Measurements from ENCODE around the gene PRKAG3.

Gene PRKAG3

GRCh38 chr2:218831378-218831990 lies at the start of gene PRKAG3:
PRKAG3 (minus strand) TSS chr2:218831803.
- H3K27ac ChIP-seq (ENCODE audit: low read depth, low read length) = no peak within 1 kb of the TSS
- H3K36me3 ChIP-seq (ENCODE audit: control insufficient read depth, insufficient read depth, low read length) = no peaks in the 10 kb centered on the region
- peaks cover 12% of the 10 kb centered on the region for H3K27me3 ChIP-seq (ENCODE audit: control insufficient read depth, insufficient read depth, low read length)
- no peak within 1 kb of the TSS for H3K4me3 ChIP-seq (ENCODE audit: low read length)
- no peaks in the 10 kb centered on the region for H3K4me1 ChIP-seq (ENCODE audit: control insufficient read depth, insufficient read depth, low read length)
- no peak within 1 kb of the TSS for H3K9ac ChIP-seq (ENCODE audit: low read length)

GRCh38 chr2:218880859-218881594 lies 49.4 kb upstream of the PRKAG3 start:
- no peaks in the 10 kb centered on the region for H3K36me3 ChIP-seq (ENCODE audit: control insufficient read depth, insufficient read depth, low read length)
- H3K4me3 ChIP-seq (ENCODE audit: low read length) = peak overlapping the region; percentile 28
- no peak overlapping the region for H3K9ac ChIP-seq (ENCODE audit: low read length)
- peaks cover 48% of the 10 kb centered on the region for H3K27me3 ChIP-seq (ENCODE audit: control insufficient read depth, insufficient read depth, low read length)
- H3K4me1 ChIP-seq (ENCODE audit: control insufficient read depth, insufficient read depth, low read length) = no peaks in the 10 kb centered on the region
- H3K27ac ChIP-seq (ENCODE audit: low read depth, low read length) = no peak overlapping the region

DNA sequence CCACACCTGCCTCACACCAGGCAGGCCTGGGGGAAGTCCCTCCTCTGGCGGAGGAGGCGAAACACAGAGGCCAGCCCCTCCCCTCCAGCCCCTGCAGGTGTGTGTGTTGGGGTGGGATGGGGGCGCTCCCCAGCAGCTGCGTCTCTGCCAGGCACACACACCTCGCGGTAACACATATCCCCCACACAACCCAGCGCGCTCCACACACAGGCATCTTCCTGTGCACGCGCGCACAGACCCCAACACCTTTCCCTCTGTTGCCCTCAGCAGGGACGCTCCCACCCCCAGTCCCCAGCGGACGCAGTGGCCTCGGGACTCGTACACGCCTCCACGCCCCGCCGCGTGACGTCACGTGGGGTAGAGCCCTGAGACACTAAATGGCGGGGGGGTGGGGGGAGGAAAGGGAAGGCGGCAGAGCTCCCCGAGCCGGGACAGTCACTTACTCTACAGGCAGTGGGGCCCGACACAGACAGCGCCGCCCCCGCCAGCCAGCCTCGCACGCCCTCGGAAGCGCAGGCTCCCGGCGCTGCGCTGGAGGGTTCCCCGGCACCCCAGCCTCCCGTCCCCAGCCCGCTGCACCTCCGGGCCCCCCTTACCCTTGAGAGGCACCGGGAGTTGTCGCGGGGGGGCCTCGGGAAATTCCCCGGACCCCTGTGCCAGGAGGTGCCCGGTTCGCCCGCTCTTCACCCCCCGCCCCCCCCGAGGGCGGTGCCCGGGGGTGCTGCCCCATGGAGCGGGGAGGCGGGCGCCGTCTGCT lies 48.7 kb upstream of the PRKAG3 start, which contains the start of gene WNT10A:
Gene WNT10A, plus strand, starts transcription at position 751 of the 757 bp plus-strand sequence. CDS start 144 bp downstream, outside the sequence.
- Histone ChIP-seq H3K9ac (ENCODE audit: low read length) (no peak within 1 kb of the TSS), H3K27me3 (ENCODE audit: control insufficient read depth, insufficient read depth, low read length) (peaks cover 49% of the 10 kb centered on the region), H3K4me1 (ENCODE audit: control insufficient read depth, insufficient read depth, low read length) (no peaks in the 10 kb centered on the region), H3K4me3 (ENCODE audit: low read length) (peak within 1 kb of the TSS; percentile 40), H3K36me3 (ENCODE audit: control insufficient read depth, insufficient read depth, low read length) (no peaks in the 10 kb centered on the region), H3K27ac (ENCODE audit: low read depth, low read length) (no peak within 1 kb of the TSS)

- Histone ChIP-seq H3K27ac (ENCODE audit: low read depth, low read length) (no peak overlapping the region), H3K9ac (ENCODE audit: low read length) (no peak overlapping the region), H3K4me1 (ENCODE audit: control insufficient read depth, insufficient read depth, low read length) (no peaks in the 10 kb centered on the region), H3K27me3 (ENCODE audit: control insufficient read depth, insufficient read depth, low read length) (peaks cover 49% of the 10 kb centered on the region), H3K36me3 (ENCODE audit: control insufficient read depth, insufficient read depth, low read length) (no peaks in the 10 kb centered on the region), H3K4me3 (ENCODE audit: low read length) (no peak overlapping the region)
These were observed 48.1 kb upstream of the PRKAG3 start for GRCh38 chr2:218879776-218880101.

GRCh38 chr2:218878926-218879761 lies 47.5 kb upstream of the PRKAG3 start:
- H3K27me3 ChIP-seq (ENCODE audit: control insufficient read depth, insufficient read depth, low read length) = peaks cover 44% of the 10 kb centered on the region
- no peaks in the 10 kb centered on the region for H3K4me1 ChIP-seq (ENCODE audit: control insufficient read depth, insufficient read depth, low read length)
- H3K9ac ChIP-seq (ENCODE audit: low read length) = no peak overlapping the region
- H3K36me3 ChIP-seq (ENCODE audit: control insufficient read depth, insufficient read depth, low read length) = no peaks in the 10 kb centered on the region
- H3K4me3 ChIP-seq (ENCODE audit: low read length) = no peak overlapping the region
- no peak overlapping the region for H3K27ac ChIP-seq (ENCODE audit: low read depth, low read length)

- H3K9ac ChIP-seq (ENCODE audit: low read length) = no peak overlapping the region
- peaks cover 41% of the 10 kb centered on the region for H3K27me3 ChIP-seq (ENCODE audit: control insufficient read depth, insufficient read depth, low read length)
- no peaks in the 10 kb centered on the region for H3K36me3 ChIP-seq (ENCODE audit: control insufficient read depth, insufficient read depth, low read length)
- H3K27ac ChIP-seq (ENCODE audit: low read depth, low read length) = no peak overlapping the region
- no peak overlapping the region for H3K4me3 ChIP-seq (ENCODE audit: low read length)
- H3K4me1 ChIP-seq (ENCODE audit: control insufficient read depth, insufficient read depth, low read length) = no peaks in the 10 kb centered on the region
These were observed 46.9 kb upstream of the PRKAG3 start for GRCh38 chr2:218878486-218878885.

DNA sequence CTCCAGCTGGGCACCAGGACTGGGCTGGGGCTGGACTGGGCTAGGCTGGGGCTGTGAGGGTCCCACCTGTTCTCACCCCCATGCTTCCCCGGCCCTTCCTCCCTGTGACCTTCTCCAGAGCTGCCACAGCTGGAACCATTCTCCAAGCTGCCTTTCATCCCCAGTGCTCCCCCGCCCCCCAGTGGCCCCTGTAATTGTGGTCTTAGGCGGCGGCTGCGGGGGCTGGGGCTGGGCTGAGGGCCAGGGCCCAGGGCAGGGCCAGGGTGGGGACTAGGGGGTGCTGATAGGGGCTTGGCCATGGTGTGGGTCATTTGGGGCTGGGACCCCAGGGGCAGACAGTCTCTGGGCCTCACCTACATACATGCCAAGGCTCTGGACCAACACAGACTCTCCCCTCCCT lies 46.3 kb upstream of the PRKAG3 start:
- H3K36me3 ChIP-seq (ENCODE audit: control insufficient read depth, insufficient read depth, low read length) = no peaks in the 10 kb centered on the region
- peaks cover 37% of the 10 kb centered on the region for H3K27me3 ChIP-seq (ENCODE audit: control insufficient read depth, insufficient read depth, low read length)
- H3K27ac ChIP-seq (ENCODE audit: low read depth, low read length) = no peak overlapping the region
- H3K4me1 ChIP-seq (ENCODE audit: control insufficient read depth, insufficient read depth, low read length) = no peaks in the 10 kb centered on the region
- no peak overlapping the region for H3K9ac ChIP-seq (ENCODE audit: low read length)
- H3K4me3 ChIP-seq (ENCODE audit: low read length) = no peak overlapping the region

DNA sequence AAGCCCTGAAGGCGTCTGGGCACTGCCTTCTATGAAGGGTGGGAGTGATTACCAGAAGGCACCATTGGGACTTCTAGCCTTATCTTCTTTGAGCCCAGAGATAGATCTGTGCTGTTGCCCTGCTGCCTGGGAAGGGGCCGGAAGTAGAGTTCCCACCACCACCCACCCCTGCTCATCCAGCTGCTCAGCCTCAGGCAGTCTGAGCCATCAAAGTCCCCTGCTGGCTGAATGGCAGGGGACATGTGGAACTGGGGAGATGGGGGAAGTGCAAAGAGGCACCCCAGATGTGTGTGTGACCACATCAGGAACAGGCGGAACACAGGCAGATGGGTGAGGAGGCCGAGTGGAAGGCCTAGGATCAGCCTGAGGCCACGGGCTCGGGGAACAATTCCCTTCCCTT lies 45.7 kb upstream of the PRKAG3 start:
- Histone ChIP-seq H3K36me3 (ENCODE audit: control insufficient read depth, insufficient read depth, low read length) (no peaks in the 10 kb centered on the region), H3K4me3 (ENCODE audit: low read length) (no peak overlapping the region), H3K27me3 (ENCODE audit: control insufficient read depth, insufficient read depth, low read length) (peaks cover 37% of the 10 kb centered on the region), H3K27ac (ENCODE audit: low read depth, low read length) (no peak overlapping the region), H3K4me1 (ENCODE audit: control insufficient read depth, insufficient read depth, low read length) (no peaks in the 10 kb centered on the region), H3K9ac (ENCODE audit: low read length) (no peak overlapping the region)

DNA sequence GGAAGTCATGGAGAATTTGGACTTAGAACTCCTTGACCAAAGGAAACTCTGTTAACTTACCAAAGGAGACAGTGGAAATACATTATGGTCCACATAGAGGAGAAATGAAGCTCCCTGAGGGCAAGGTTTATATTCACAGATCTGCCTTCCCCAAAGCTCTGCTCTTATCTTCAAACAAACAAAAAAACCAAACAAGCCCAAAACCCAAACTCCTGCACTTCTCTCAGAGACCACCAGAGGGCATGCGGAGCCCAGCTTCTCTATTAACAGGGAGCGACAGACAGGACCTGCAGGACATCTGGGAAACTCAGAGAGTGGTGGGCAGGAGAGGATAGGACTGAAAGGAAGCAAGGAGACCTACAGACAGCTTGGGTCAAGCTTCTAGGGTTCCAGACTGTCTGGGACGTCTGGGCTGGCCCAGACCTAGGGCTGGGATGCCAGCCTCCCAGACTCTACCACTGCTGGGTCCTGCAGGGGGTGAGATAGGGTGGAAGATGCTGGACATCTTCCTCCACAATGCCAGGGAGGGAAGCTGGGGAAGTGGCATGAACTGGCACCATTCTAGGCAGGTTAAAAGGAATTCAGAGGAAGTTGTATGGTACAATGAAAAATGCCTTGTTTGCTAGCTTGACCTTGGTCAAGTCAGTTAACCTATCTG lies 45.1 kb upstream of the PRKAG3 start:
- Histone ChIP-seq H3K27ac (ENCODE audit: low read depth, low read length) (no peak overlapping the region), H3K9ac (ENCODE audit: low read length) (no peak overlapping the region), H3K4me1 (ENCODE audit: control insufficient read depth, insufficient read depth, low read length) (no peaks in the 10 kb centered on the region), H3K27me3 (ENCODE audit: control insufficient read depth, insufficient read depth, low read length) (peaks cover 37% of the 10 kb centered on the region), H3K36me3 (ENCODE audit: control insufficient read depth, insufficient read depth, low read length) (no peaks in the 10 kb centered on the region), H3K4me3 (ENCODE audit: low read length) (no peak overlapping the region)

DNA sequence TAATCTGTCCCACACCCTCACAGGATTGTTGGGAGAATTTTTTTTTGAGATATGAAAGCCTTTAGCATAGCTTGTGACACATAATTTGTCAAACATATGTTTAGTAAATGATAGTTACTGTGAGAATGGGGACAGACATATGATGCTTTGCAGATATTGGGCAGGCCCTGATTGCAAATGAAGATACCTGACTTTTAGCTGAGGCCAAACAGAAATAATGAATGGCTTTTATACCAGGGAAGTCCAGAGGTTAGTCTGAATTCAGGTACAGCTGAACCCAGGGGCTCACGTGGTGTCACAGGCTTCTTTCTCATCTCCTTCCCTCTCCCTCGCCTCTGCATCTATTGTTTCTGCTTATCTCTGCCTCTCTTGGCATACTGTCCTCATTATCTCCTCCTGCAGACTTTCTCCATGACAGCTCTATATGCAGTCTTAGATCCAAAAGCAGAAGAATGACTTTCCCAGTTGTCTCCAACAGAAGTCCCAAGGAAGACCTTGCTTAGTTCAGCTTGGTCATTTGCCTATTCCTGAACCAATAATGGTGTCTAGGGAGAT lies 44.2 kb upstream of the PRKAG3 start:
- H3K27ac ChIP-seq (ENCODE audit: low read depth, low read length) = no peak overlapping the region
- peaks cover 36% of the 10 kb centered on the region for H3K27me3 ChIP-seq (ENCODE audit: control insufficient read depth, insufficient read depth, low read length)
- no peaks in the 10 kb centered on the region for H3K36me3 ChIP-seq (ENCODE audit: control insufficient read depth, insufficient read depth, low read length)
- H3K9ac ChIP-seq (ENCODE audit: low read length) = no peak overlapping the region
- H3K4me3 ChIP-seq (ENCODE audit: low read length) = no peak overlapping the region
- H3K4me1 ChIP-seq (ENCODE audit: control insufficient read depth, insufficient read depth, low read length) = no peaks in the 10 kb centered on the region

DNA sequence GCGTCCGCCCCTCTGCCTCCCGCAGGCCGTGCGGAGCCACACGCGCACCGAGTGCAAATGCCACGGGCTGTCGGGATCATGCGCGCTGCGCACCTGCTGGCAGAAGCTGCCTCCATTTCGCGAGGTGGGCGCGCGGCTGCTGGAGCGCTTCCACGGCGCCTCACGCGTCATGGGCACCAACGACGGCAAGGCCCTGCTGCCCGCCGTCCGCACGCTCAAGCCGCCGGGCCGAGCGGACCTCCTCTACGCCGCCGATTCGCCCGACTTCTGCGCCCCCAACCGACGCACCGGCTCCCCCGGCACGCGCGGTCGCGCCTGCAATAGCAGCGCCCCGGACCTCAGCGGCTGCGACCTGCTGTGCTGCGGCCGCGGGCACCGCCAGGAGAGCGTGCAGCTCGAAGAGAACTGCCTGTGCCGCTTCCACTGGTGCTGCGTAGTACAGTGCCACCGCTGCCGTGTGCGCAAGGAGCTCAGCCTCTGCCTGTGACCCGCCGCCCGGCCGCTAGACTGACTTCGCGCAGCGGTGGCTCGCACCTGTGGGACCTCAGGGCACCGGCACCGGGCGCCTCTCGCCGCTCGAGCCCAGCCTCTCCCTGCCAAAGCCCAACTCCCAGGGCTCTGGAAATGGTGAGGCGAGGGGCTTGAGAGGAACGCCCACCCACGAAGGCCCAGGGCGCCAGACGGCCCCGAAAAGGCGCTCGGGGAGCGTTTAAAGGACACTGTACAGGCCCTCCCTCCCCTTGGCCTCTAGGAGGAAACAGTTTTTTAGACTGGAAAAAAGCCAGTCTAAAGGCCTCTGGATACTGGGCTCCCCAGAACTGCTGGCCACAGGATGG lies 42.0 kb upstream of the PRKAG3 start:
- Histone ChIP-seq H3K4me1 (ENCODE audit: control insufficient read depth, insufficient read depth, low read length) (no peaks in the 10 kb centered on the region), H3K27me3 (ENCODE audit: control insufficient read depth, insufficient read depth, low read length) (peaks cover 36% of the 10 kb centered on the region), H3K4me3 (ENCODE audit: low read length) (no peak overlapping the region), H3K27ac (ENCODE audit: low read depth, low read length) (no peak overlapping the region), H3K9ac (ENCODE audit: low read length) (no peak overlapping the region), H3K36me3 (ENCODE audit: control insufficient read depth, insufficient read depth, low read length) (no peaks in the 10 kb centered on the region)

Measured in rectal smooth muscle tissue (tissue), 1 donor.